Esophagus muscularis mucosa (tissue), 4 donors: ENCODE data around the gene OR51I2. TPM values are rescaled to one million over a fixed set of nuclear protein-coding genes. Genes with fewer than 3 reads are reported as not detected.

Source experiments
- DNase-seq: peaks from one replicate; pipeline ENCODE4 v3.0.0-alpha.2; 2017; ENCODE audit errors: extremely low spot score
- H3K27ac ChIP-seq, 4 donors: fragments of 200-600 bp; sonication (generic); replicated peaks in 1 of 4; 1 replicate in 3 of 4; 2 replicates in 1 of 4; pipeline ENCODE4 v1.5.1; 2016 to 2019; ENCODE audit warnings: mild to moderate bottlenecking in 1 of 4
- H3K27me3 ChIP-seq, 4 donors: fragments of 200-600 bp; sonication (generic); one replicate each; pipeline versions ENCODE4 v1.5.1 to v1.6.0; 2016 to 2019
- H3K36me3 ChIP-seq, 4 donors: fragments of 200-600 bp; sonication (generic); one replicate each; pipeline ENCODE4 v1.5.1; 2016 to 2019
- H3K4me1 ChIP-seq, 4 donors: fragments of 200-600 bp; sonication (generic); one replicate each; pipeline ENCODE4 v1.5.1; 2016 to 2019
- H3K4me3 ChIP-seq, 4 donors: fragments of 200-600 bp; sonication (generic); 1 replicate in 2 of 4; 2 replicates in 2 of 4; pipeline ENCODE4 v1.5.1; 2016 to 2019; ENCODE audit warnings: mild to moderate bottlenecking in 4 of 4, moderate library complexity in 1 of 4
- H3K9me3 ChIP-seq, 4 donors: fragments of 200-600 bp; sonication (generic); 1 replicate in 3 of 4; 2 replicates in 1 of 4; pipeline ENCODE4 v1.5.1; 2016 to 2019
- EP300 ChIP-seq: sonication (generic); formaldehyde crosslinking; IDR thresholded peaks from one replicate; pipeline ENCODE4 v1.6.1; 2017; ENCODE audit warnings: antibody characterized with exemption
- POLR2A ChIP-seq: fragments of 450-650 bp; IDR thresholded peaks from one replicate; pipeline ENCODE4 v1.6.1; 2017; ENCODE audit warnings: antibody characterized with exemption, moderate library complexity, mild to moderate bottlenecking, low read depth
- POLR2AphosphoS5 ChIP-seq, 2 donors: sonication (generic); formaldehyde crosslinking; IDR thresholded peaks; one replicate each; pipeline ENCODE4 v1.6.1; 2017; ENCODE audit warnings: antibody characterized with exemption in 2 of 2
- WGBS: methylation state at CpG from one replicate; pipeline ENCODE4 v1.1.5; 2018; 5-methylcytosine and 5-hydroxymethylcytosine counted together
- intact Hi-C: fragments of 100-400 bp; cut with DNase I; formaldehyde crosslinking; loops from one replicate; pipeline ENCODE4 v1.15.1; 2023
- total RNA-seq, 4 donors: library from RNA; depleted of rRNA; stranded (reverse); fragments of >200 nt; gene quantifications; one replicate each; pipeline versions ENCODE4 v1.1.0 to v1.2.1, GENCODE V29; 2016
- TF ChIP-seq, protein P1 (sequence below), 3 experiments: fragments of 200-600 bp in 2 of 3; fragments of 450-650 bp in 1 of 3; sonication (generic) in 2 of 3; IDR thresholded peaks; one replicate each; pipeline ENCODE4 v1.5.1; 2017 to 2019; ENCODE audit warnings: antibody characterized with exemption in 3 of 3, mild to moderate bottlenecking in 2 of 3, moderate library complexity in 1 of 3

The OR51I2 gene
- total RNA-seq, 4 donors from 2014 or later = not detected

- TF ChIP-seq POLR2AphosphoS5 (IDR thresholded peaks at IDR 0.05) (no peak), EP300 (no peak), POLR2A (no peak)
- TF ChIP-seq, protein P1, sequence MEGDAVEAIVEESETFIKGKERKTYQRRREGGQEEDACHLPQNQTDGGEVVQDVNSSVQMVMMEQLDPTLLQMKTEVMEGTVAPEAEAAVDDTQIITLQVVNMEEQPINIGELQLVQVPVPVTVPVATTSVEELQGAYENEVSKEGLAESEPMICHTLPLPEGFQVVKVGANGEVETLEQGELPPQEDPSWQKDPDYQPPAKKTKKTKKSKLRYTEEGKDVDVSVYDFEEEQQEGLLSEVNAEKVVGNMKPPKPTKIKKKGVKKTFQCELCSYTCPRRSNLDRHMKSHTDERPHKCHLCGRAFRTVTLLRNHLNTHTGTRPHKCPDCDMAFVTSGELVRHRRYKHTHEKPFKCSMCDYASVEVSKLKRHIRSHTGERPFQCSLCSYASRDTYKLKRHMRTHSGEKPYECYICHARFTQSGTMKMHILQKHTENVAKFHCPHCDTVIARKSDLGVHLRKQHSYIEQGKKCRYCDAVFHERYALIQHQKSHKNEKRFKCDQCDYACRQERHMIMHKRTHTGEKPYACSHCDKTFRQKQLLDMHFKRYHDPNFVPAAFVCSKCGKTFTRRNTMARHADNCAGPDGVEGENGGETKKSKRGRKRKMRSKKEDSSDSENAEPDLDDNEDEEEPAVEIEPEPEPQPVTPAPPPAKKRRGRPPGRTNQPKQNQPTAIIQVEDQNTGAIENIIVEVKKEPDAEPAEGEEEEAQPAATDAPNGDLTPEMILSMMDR (IDR thresholded peaks at IDR 0.05) = no peak
- intact Hi-C loops = no loop called here
- H3K36me3 ChIP-seq = no peaks in the 10 kb centered on the region
- H3K9me3 ChIP-seq = no peaks in the 10 kb centered on the region
- H3K27me3 ChIP-seq = no peaks in the 10 kb centered on the region
- no peak overlapping the region for H3K27ac ChIP-seq
- H3K4me1 ChIP-seq = no peaks in the 10 kb centered on the region
- no peak for DNase-seq
- WGBS = 42% methylated on average over 2 of the region's 2 CpGs
- no peak overlapping the region for H3K4me3 ChIP-seq
Measured at GRCh38 chr11:5467527-5467926, 18.4 kb downstream of the OR51I2 start.

DNA sequence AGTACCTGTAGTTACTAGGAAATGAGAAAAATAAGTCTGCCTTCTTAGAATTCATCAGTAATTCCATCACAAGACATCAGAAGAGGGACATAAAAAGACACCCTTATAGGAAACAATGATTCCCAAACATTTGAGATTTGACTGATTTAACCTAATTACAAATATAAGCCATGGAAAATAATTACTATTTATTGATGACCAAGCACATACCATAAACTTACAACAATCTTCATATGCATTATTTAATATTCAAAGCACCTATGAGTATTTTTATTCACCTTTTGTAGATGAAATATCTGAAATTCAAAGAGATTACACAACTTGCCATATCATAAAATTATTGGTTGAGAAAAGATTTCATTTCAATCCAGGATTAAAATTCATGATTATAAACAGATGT lies 24.8 kb downstream of the OR51I2 start:
- no peak overlapping the region for H3K27ac ChIP-seq
- H3K36me3 ChIP-seq = no peaks in the 10 kb centered on the region
- H3K4me1 ChIP-seq = no peaks in the 10 kb centered on the region
- no peaks in the 10 kb centered on the region for H3K27me3 ChIP-seq
- no peaks in the 10 kb centered on the region for H3K9me3 ChIP-seq
- no peak overlapping the region for H3K4me3 ChIP-seq
- DNase-seq = no peak
- intact Hi-C loops = no loop called here
- TF ChIP-seq POLR2A (no peak), EP300 (no peak), POLR2AphosphoS5 (IDR thresholded peaks at IDR 0.05) (no peak)
- TF ChIP-seq, protein P1 (IDR thresholded peaks at IDR 0.05) = no peak

GRCh38 chr11:5476186-5476819 lies 27.2 kb downstream of the OR51I2 start:
- Histone ChIP-seq H3K27ac (no peak overlapping the region), H3K4me1 (no peaks in the 10 kb centered on the region), H3K36me3 (no peaks in the 10 kb centered on the region), H3K4me3 (no peak overlapping the region), H3K9me3 (no peaks in the 10 kb centered on the region), H3K27me3 (no peaks in the 10 kb centered on the region)
- TF ChIP-seq POLR2AphosphoS5 (IDR thresholded peaks at IDR 0.05) = no peak
- TF ChIP-seq, protein P1 (IDR thresholded peaks at IDR 0.05) = peak; percentile 60 to 77 (median 62)
- no peak for TF ChIP-seq EP300
- WGBS = 47% methylated on average over 2 of the region's 2 CpGs
- DNase-seq = no peak
- intact Hi-C loops = loop anchor here (1.0 kb wide), 1 partner anchor 332 kb away; the partner anchor contains the start of gene OR52N2

- no peak for DNase-seq
- Histone ChIP-seq H3K4me3 (no peak overlapping the region), H3K36me3 (no peaks in the 10 kb centered on the region), H3K4me1 (no peaks in the 10 kb centered on the region), H3K27ac (no peak overlapping the region), H3K27me3 (no peaks in the 10 kb centered on the region), H3K9me3 (no peaks in the 10 kb centered on the region)
- WGBS = 90% methylated on average over 3 of the region's 3 CpGs
- intact Hi-C loops = no loop called here
- TF ChIP-seq EP300 = no peak
- TF ChIP-seq, protein P1 (IDR thresholded peaks at IDR 0.05) = no peak
- no peak for TF ChIP-seq POLR2A
- TF ChIP-seq POLR2AphosphoS5 (IDR thresholded peaks at IDR 0.05) = no peak
Measured at GRCh38 chr11:5486003-5486402, 36.9 kb downstream of the OR51I2 start.

- intact Hi-C loops = no loop called here
Measured at GRCh38 chr11:5486421-5486820, 37.3 kb downstream of the OR51I2 start.

More at GRCh38 chr11:5486421-5486820, 37.3 kb downstream of the OR51I2 start:
- TF ChIP-seq EP300 (no peak), POLR2AphosphoS5 (IDR thresholded peaks at IDR 0.05) (no peak), POLR2A (no peak)
- TF ChIP-seq, protein P1 (IDR thresholded peaks at IDR 0.05) = no peak
- 81% methylated on average over 3 of the region's 3 CpGs for WGBS
- no peak overlapping the region for H3K27ac ChIP-seq
- DNase-seq = no peak
- H3K36me3 ChIP-seq = no peaks in the 10 kb centered on the region
- no peaks in the 10 kb centered on the region for H3K9me3 ChIP-seq
- H3K27me3 ChIP-seq = no peaks in the 10 kb centered on the region
- H3K4me3 ChIP-seq = no peak overlapping the region
- H3K4me1 ChIP-seq = no peaks in the 10 kb centered on the region
